BE2C (cell line): ENCODE measurements around the gene UBE2L5.

Experiments used
- DNase-seq: peaks from one replicate; pipeline ENCODE4 v3.0.0-alpha.2; 2020
- H3K27me3 ChIP-seq: fragments of 250-450 bp; sonication (Bioruptor Pico); 2 replicates; pipeline ENCODE4 v1.5.1; 2020; ENCODE audit warnings: mild to moderate bottlenecking
- H3K36me3 ChIP-seq: fragments of 250-450 bp; sonication (Bioruptor Pico); 2 replicates; pipeline ENCODE4 v1.5.1; 2020; ENCODE audit warnings: mild to moderate bottlenecking
- H3K4me1 ChIP-seq: fragments of 250-450 bp; sonication (Bioruptor Pico); 2 replicates; pipeline ENCODE4 v1.5.1; 2020
- H3K4me3 ChIP-seq: 2 replicates; pipeline ENCODE4 v1.5.1; 2011; ENCODE audit warnings: low read depth, low read length
- H3K9me3 ChIP-seq: fragments of 250-450 bp; sonication (Bioruptor Pico); 2 replicates; pipeline ENCODE4 v1.5.1; 2020
- TF ChIP-seq, protein P1 (sequence below): IDR thresholded peaks from 2 replicates; pipeline ENCODE4 v1.5.1; 2012; ENCODE audit warnings: mild to moderate bottlenecking, low read depth, low read length

The UBE2L5 gene

GRCh38 chr13:30400376-30400775 lies 21.9 kb upstream of the UBE2L5 start:
- TF ChIP-seq, protein P1, sequence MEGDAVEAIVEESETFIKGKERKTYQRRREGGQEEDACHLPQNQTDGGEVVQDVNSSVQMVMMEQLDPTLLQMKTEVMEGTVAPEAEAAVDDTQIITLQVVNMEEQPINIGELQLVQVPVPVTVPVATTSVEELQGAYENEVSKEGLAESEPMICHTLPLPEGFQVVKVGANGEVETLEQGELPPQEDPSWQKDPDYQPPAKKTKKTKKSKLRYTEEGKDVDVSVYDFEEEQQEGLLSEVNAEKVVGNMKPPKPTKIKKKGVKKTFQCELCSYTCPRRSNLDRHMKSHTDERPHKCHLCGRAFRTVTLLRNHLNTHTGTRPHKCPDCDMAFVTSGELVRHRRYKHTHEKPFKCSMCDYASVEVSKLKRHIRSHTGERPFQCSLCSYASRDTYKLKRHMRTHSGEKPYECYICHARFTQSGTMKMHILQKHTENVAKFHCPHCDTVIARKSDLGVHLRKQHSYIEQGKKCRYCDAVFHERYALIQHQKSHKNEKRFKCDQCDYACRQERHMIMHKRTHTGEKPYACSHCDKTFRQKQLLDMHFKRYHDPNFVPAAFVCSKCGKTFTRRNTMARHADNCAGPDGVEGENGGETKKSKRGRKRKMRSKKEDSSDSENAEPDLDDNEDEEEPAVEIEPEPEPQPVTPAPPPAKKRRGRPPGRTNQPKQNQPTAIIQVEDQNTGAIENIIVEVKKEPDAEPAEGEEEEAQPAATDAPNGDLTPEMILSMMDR: no peak
- Histone ChIP-seq H3K9me3 (no peaks in the 10 kb centered on the region; the same call in 1 of the 2 replicates), H3K27me3 (no peaks in the 10 kb centered on the region), H3K4me1 (no peaks in the 10 kb centered on the region), H3K36me3 (no peaks in the 10 kb centered on the region), H3K4me3 (no peak overlapping the region)
- no peak for DNase-seq

- Histone ChIP-seq H3K27me3 (no peaks in the 10 kb centered on the region), H3K4me3 (no peak overlapping the region), H3K36me3 (no peaks in the 10 kb centered on the region), H3K4me1 (no peaks in the 10 kb centered on the region), H3K9me3 (no peaks in the 10 kb centered on the region; the same call in 1 of the 2 replicates)
- TF ChIP-seq, protein P1: no peak
- no peak for DNase-seq
These were observed 20.9 kb upstream of the UBE2L5 start for GRCh38 chr13:30401347-30401746.

DNA sequence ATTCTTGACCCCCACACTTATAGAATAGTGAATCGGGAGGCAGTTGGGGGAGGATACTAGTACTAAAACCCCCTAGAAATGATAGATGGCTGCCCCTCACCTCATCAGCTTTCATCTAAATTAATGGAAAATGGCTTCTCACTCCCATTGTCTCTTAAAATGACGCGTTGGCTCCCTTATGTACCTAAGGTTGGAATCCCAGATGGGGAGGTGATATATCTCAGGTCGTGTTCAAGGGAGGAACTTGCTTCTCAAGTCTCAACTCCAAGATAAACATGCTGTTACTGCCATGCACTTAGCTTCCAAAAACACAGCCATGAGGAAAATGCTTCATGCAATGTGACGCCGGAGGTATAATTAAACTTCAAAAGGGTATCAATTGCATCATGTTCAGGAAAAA lies 18.8 kb upstream of the UBE2L5 start:
- TF ChIP-seq, protein P1: no peak
- H3K27me3 ChIP-seq: no peaks in the 10 kb centered on the region

GRCh38 chr13:30404207-30404606 lies 18.1 kb upstream of the UBE2L5 start:
- TF ChIP-seq, protein P1: no peak
- H3K9me3 ChIP-seq: no peaks in the 10 kb centered on the region; the same call in 1 of the 2 replicates
- H3K36me3 ChIP-seq: no peaks in the 10 kb centered on the region
- H3K27me3 ChIP-seq: no peaks in the 10 kb centered on the region
- H3K4me3 ChIP-seq: no peak overlapping the region
- H3K4me1 ChIP-seq: peaks cover 5% of the 10 kb centered on the region; the same call in 1 of the 2 replicates
- DNase-seq: no peak

More for the DNA sequence above, 18.8 kb upstream of the UBE2L5 start:
- Histone ChIP-seq H3K4me1 (no peaks in the 10 kb centered on the region), H3K9me3 (no peaks in the 10 kb centered on the region; the same call in 1 of the 2 replicates), H3K4me3 (no peak overlapping the region), H3K36me3 (no peaks in the 10 kb centered on the region)
- DNase-seq: no peak

GRCh38 chr13:30406779-30407416 lies 15.4 kb upstream of the UBE2L5 start:
- no peaks in the 10 kb centered on the region; the same call in 1 of the 2 replicates for H3K9me3 ChIP-seq
- no peaks in the 10 kb centered on the region for H3K36me3 ChIP-seq
- H3K27me3 ChIP-seq: no peaks in the 10 kb centered on the region
- H3K4me3 ChIP-seq: no peak overlapping the region
- peaks cover 5% of the 10 kb centered on the region for H3K4me1 ChIP-seq
- no peak for DNase-seq
- TF ChIP-seq, protein P1: no peak

GRCh38 chr13:30408319-30409101 lies 13.8 kb upstream of the UBE2L5 start:
- no peaks in the 10 kb centered on the region for H3K9me3 ChIP-seq
- DNase-seq: peak; percentile 97
- TF ChIP-seq, protein P1: peak; percentile 69
- no peaks in the 10 kb centered on the region for H3K36me3 ChIP-seq
- H3K4me1 ChIP-seq: peaks cover 5% of the 10 kb centered on the region
- no peaks in the 10 kb centered on the region for H3K27me3 ChIP-seq
- H3K4me3 ChIP-seq: peak overlapping the region; percentile 33
